Activated naive CD8-positive, alpha-beta T cell treated with anti-CD3 and anti-CD28 coated beads, Interleukin-2, amount 50 U/mL, for 24 hours (primary cell): ENCODE results near the gene CEP112.
"Not testable (repeated sequence)": the region's sequence is repeated elsewhere in the genome, so short reads cannot be mapped to it uniquely, and the experiment has no call there.

ENCODE experiments used
- ATAC-seq: fragments of 150-1000 bp; cut with Tn5 transposase; one replicate; pipeline ENCODE4 v1.10.0; 2021
- DNase-seq: peaks from one replicate; pipeline ENCODE4 v3.0.0; 2021
- H3K27ac Mint-ChIP-seq: one replicate; pipeline ENCODE4 v1.8.0; 2021; ENCODE audit warnings: mild to moderate bottlenecking, mixed read lengths
- H3K27me3 Mint-ChIP-seq: one replicate; pipeline ENCODE4 v1.8.0; 2021; ENCODE audit warnings: mixed read lengths
- H3K36me3 Mint-ChIP-seq: one replicate; pipeline ENCODE4 v1.8.0; 2021; ENCODE audit warnings: low read depth, mixed read lengths
- H3K4me1 Mint-ChIP-seq: one replicate; pipeline ENCODE4 v1.8.0; 2021; ENCODE audit warnings: mixed read lengths
- H3K4me3 Mint-ChIP-seq: one replicate; pipeline ENCODE4 v1.8.0; 2021; ENCODE audit warnings: mild to moderate bottlenecking, moderate library complexity, mixed read lengths
- H3K9me3 Mint-ChIP-seq: one replicate; pipeline ENCODE4 v1.8.0; 2021; ENCODE audit warnings: mixed read lengths

CEP112 gene

GRCh38 chr17:66184392-66184791 is 7.5 kb downstream of the CEP112 start:
- DNase-seq (no peak), ATAC-seq (no peak)
- Mint-ChIP-seq H3K36me3 (peaks cover 2% of the 10 kb centered on the region), H3K4me1 (no peaks in the 10 kb centered on the region), H3K9me3 (no peaks in the 10 kb centered on the region), H3K27ac (no peak overlapping the region), H3K4me3 (no peak overlapping the region), H3K27me3 (no peaks in the 10 kb centered on the region)

- peaks cover 2% of the 10 kb centered on the region for H3K36me3 Mint-ChIP-seq
- ATAC-seq (no peak), DNase-seq (no peak)
- H3K4me3 Mint-ChIP-seq: no peak overlapping the region
- H3K27ac Mint-ChIP-seq: no peak overlapping the region
- H3K9me3 Mint-ChIP-seq: no peaks in the 10 kb centered on the region
- no peaks in the 10 kb centered on the region for H3K27me3 Mint-ChIP-seq
- no peaks in the 10 kb centered on the region for H3K4me1 Mint-ChIP-seq
Observed at GRCh38 chr17:66183529-66183928, 8.4 kb downstream of the CEP112 start.

DNA sequence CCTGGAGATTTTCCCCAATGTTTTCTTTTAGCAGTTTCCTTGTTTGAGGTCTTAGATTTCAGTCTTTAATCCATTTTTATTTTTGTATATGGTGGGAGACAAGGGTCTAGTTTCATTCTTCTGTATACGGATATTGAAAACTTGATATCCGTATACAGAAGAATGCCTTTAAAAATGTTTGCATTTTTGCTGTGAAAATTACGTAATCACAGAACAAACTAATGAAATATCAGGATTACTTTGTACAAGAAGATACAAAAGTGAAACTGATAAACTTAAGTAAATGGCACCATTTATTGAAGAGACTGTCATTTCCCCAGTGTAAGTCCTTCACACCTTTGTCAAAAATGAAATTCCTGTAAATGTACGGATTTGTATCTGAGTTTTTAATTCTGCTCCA is 13.3 kb downstream of the CEP112 start:
- H3K27me3 Mint-ChIP-seq: no peaks in the 10 kb centered on the region
- H3K4me3 Mint-ChIP-seq: no peak overlapping the region
- H3K36me3 Mint-ChIP-seq: peaks cover 2% of the 10 kb centered on the region
- ATAC-seq (no peak), DNase-seq (no peak)
- H3K27ac Mint-ChIP-seq: no peak overlapping the region
- no peaks in the 10 kb centered on the region for H3K4me1 Mint-ChIP-seq
- no peaks in the 10 kb centered on the region for H3K9me3 Mint-ChIP-seq

GRCh38 chr17:66177048-66177447 is 14.9 kb downstream of the CEP112 start:
- Mint-ChIP-seq H3K4me3 (no peak overlapping the region), H3K9me3 (no peaks in the 10 kb centered on the region), H3K27me3 (no peaks in the 10 kb centered on the region), H3K4me1 (no peaks in the 10 kb centered on the region), H3K27ac (no peak overlapping the region), H3K36me3 (no peaks in the 10 kb centered on the region)
- DNase-seq (no peak), ATAC-seq (no peak)

GRCh38 chr17:66175892-66176291 is 16.0 kb downstream of the CEP112 start:
- DNase-seq (no peak), ATAC-seq (no peak)
- no peak overlapping the region for H3K27ac Mint-ChIP-seq
- no peaks in the 10 kb centered on the region for H3K36me3 Mint-ChIP-seq
- no peaks in the 10 kb centered on the region for H3K4me1 Mint-ChIP-seq
- H3K9me3 Mint-ChIP-seq: no peaks in the 10 kb centered on the region
- no peaks in the 10 kb centered on the region for H3K27me3 Mint-ChIP-seq
- no peak overlapping the region for H3K4me3 Mint-ChIP-seq

GRCh38 chr17:66172691-66173223 is 19.2 kb downstream of the CEP112 start:
- Mint-ChIP-seq H3K27me3 (no peaks in the 10 kb centered on the region), H3K36me3 (no peaks in the 10 kb centered on the region), H3K27ac (no peak overlapping the region), H3K4me1 (no peaks in the 10 kb centered on the region), H3K4me3 (no peak overlapping the region), H3K9me3 (no peaks in the 10 kb centered on the region)
- no peak for DNase-seq
- no peak for ATAC-seq

DNA sequence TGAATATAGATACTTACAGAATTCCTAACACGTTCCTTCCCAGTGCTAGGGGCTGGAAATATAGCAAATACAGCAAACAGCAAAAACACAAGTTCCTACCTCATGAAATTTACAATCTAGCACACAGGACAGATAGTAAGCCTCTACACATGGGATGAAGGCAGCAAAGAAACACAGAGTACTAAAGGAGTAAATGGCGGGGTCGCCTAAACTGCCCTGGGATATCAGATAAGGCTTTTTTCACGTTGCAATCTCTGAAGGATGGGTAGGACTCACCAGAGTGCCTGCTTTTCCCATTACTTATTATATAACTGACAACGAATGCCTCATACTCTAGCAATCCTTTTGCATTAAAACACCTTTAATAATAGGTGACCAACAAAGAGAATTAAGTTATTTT is 19.8 kb downstream of the CEP112 start:
- ATAC-seq (no peak), DNase-seq (no peak)
- H3K27me3 Mint-ChIP-seq: no peaks in the 10 kb centered on the region
- no peaks in the 10 kb centered on the region for H3K9me3 Mint-ChIP-seq
- H3K4me3 Mint-ChIP-seq: no peak overlapping the region
- H3K36me3 Mint-ChIP-seq: no peaks in the 10 kb centered on the region
- no peak overlapping the region for H3K27ac Mint-ChIP-seq
- no peaks in the 10 kb centered on the region for H3K4me1 Mint-ChIP-seq

DNA sequence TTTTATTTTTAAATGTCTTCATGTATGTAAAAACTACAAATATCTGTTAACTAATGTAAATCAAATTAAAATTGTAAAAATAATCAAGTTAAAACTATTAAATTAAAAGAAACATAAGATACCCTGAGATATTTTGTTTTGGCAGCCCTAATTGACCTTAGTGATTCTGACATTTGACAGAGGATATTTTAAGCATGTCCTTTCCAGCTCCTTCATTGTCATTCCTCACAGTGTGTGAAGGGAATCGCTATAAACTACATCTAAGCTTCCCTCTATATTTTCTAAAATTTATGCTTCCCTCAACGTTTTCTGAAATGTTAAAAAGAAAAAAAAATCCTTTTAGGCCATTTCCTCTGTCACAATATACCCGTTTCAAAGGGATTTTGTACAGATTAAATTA is 20.2 kb downstream of the CEP112 start:
- ATAC-seq (no peak), DNase-seq (no peak)
- H3K4me3 Mint-ChIP-seq: no peak overlapping the region
- H3K27me3 Mint-ChIP-seq: no peaks in the 10 kb centered on the region
- no peaks in the 10 kb centered on the region for H3K4me1 Mint-ChIP-seq
- H3K27ac Mint-ChIP-seq: no peak overlapping the region
- H3K9me3 Mint-ChIP-seq: no peaks in the 10 kb centered on the region
- H3K36me3 Mint-ChIP-seq: no peaks in the 10 kb centered on the region

- H3K27ac Mint-ChIP-seq: no peak overlapping the region
- no peaks in the 10 kb centered on the region for H3K4me1 Mint-ChIP-seq
- H3K27me3 Mint-ChIP-seq: no peaks in the 10 kb centered on the region
- no peak overlapping the region for H3K4me3 Mint-ChIP-seq
- H3K36me3 Mint-ChIP-seq: no peaks in the 10 kb centered on the region
- DNase-seq (no peak), ATAC-seq (no peak)
- no peaks in the 10 kb centered on the region for H3K9me3 Mint-ChIP-seq
Observed at GRCh38 chr17:66171172-66171571, 20.8 kb downstream of the CEP112 start.

- ATAC-seq: no peak
- no peaks in the 10 kb centered on the region for H3K27me3 Mint-ChIP-seq
- no peak overlapping the region for H3K4me3 Mint-ChIP-seq
- no peak for DNase-seq
- H3K9me3 Mint-ChIP-seq: no peaks in the 10 kb centered on the region
- H3K36me3 Mint-ChIP-seq: no peaks in the 10 kb centered on the region
- no peak overlapping the region for H3K27ac Mint-ChIP-seq
- no peaks in the 10 kb centered on the region for H3K4me1 Mint-ChIP-seq
Observed at GRCh38 chr17:66169839-66170238, 22.1 kb downstream of the CEP112 start.

DNA sequence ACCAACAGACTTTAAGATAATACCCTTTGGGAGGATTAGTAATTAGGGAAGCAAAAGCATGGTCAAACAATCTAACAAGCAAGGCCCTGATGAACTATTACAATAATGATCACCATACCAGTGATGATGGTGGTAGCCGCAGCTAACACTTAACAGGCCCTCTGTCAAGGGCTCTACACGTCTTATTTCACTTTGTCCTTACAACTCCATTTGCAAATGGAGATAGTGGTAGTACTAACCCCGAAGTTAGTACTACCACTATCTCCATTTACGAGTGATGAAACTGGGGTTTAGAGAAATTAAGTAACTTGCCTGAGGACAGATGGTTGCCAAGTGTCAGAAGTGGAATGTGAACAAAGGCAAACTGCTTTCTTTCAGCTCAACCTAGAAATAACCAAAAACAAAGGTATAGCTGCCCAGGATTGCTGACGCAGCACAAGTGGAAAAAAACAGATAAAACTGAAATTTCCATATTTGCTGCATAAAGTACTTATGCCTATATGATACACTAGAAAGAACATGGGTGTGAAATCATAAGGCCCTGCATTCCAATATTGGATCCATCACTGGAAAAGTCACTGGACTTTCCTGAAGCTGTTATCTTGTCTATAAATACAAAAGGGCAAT is 24.6 kb downstream of the CEP112 start:
- Mint-ChIP-seq H3K4me3 (no peak overlapping the region), H3K27ac (no peak overlapping the region), H3K4me1 (no peaks in the 10 kb centered on the region), H3K36me3 (no peaks in the 10 kb centered on the region), H3K9me3 (no peaks in the 10 kb centered on the region), H3K27me3 (no peaks in the 10 kb centered on the region)
- DNase-seq (no peak), ATAC-seq (no peak)

DNA sequence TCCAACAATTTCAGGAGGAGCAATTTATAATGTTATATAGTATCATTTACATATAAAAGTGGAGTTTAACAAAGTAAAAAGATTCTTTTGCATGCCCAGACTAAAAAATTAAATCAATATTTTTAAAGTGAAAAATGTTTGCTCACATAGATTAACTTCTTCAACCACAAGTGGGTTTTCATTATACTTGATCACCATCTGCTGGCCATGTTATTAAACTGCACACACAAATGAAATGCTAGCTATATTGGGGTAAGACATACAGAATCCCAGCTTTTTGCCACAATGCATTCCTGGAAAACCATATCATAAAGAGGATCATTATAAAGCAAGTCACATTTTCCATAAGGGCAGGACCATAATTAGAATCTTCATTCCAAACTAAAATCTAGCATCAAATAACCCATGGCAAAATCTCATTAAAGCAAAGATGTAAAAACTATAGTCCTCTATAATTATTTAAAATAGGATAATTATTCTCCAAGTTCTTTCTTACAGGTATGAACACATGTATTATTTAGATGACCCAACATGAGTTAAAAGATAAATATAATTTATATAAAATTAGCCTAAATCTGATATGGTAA is 26.3 kb downstream of the CEP112 start:
- H3K27ac Mint-ChIP-seq: no peak overlapping the region
- ATAC-seq (no peak), DNase-seq (peak; percentile 7)
- H3K36me3 Mint-ChIP-seq: no peaks in the 10 kb centered on the region
- H3K27me3 Mint-ChIP-seq: no peaks in the 10 kb centered on the region
- H3K4me3 Mint-ChIP-seq: no peak overlapping the region
- H3K4me1 Mint-ChIP-seq: peaks cover 4% of the 10 kb centered on the region
- H3K9me3 Mint-ChIP-seq: no peaks in the 10 kb centered on the region

GRCh38 chr17:66155055-66155454 is 36.9 kb downstream of the CEP112 start:
- not testable (repeated sequence) for H3K27me3 Mint-ChIP-seq, H3K4me1 Mint-ChIP-seq, H3K27ac Mint-ChIP-seq, H3K36me3 Mint-ChIP-seq, ATAC-seq, H3K9me3 Mint-ChIP-seq, H3K4me3 Mint-ChIP-seq, DNase-seq

- DNase-seq (no peak), ATAC-seq (no peak)
- H3K36me3 Mint-ChIP-seq: peaks cover 2% of the 10 kb centered on the region
- no peak overlapping the region for H3K27ac Mint-ChIP-seq
- peaks cover 4% of the 10 kb centered on the region for H3K4me1 Mint-ChIP-seq
- no peak overlapping the region for H3K4me3 Mint-ChIP-seq
- peaks cover 2% of the 10 kb centered on the region for H3K27me3 Mint-ChIP-seq
- H3K9me3 Mint-ChIP-seq: peaks cover 5% of the 10 kb centered on the region
Observed at GRCh38 chr17:66152756-66153155, 39.2 kb downstream of the CEP112 start.

- DNase-seq: no peak
- H3K36me3 Mint-ChIP-seq: no peaks in the 10 kb centered on the region
Observed at GRCh38 chr17:66150708-66151107, 41.2 kb downstream of the CEP112 start.

More at GRCh38 chr17:66150708-66151107, 41.2 kb downstream of the CEP112 start:
- Mint-ChIP-seq H3K4me3 (no peak overlapping the region), H3K27me3 (no peaks in the 10 kb centered on the region), H3K9me3 (no peaks in the 10 kb centered on the region), H3K27ac (no peak overlapping the region), H3K4me1 (peaks cover 4% of the 10 kb centered on the region)
- ATAC-seq: no peak
